ENCODE results near the gene LDB2.

LDB2 gene

GRCh38 chr4:16626945-16627344 is 271.5 kb downstream of the LDB2 start:
- Histone ChIP-seq H3K4me3 (ENCODE audit: low read length) (no peak overlapping the region), H3K9me2 (replicated peaks; ENCODE audit: control insufficient read depth, low read length) (no peaks in the 10 kb centered on the region), H3K9me3 (ENCODE audit: control insufficient read depth, insufficient read depth, low read length) (no peaks in the 10 kb centered on the region), H3K27me3 (ENCODE audit: control insufficient read depth, low read length) (no peaks in the 10 kb centered on the region), H3K4me2 (ENCODE audit: low read length) (no peak overlapping the region), H3K79me2 (ENCODE audit: control insufficient read depth, low read length) (no peaks in the 10 kb centered on the region), H3K36me3 (ENCODE audit: control insufficient read depth, low read length) (no peaks in the 10 kb centered on the region), H3K27ac (ENCODE audit: low read depth, low read length) (no peak overlapping the region), H4K20me1 (ENCODE audit: control insufficient read depth, insufficient read depth, low read depth, low read length) (no peaks in the 10 kb centered on the region), H3F3A (ENCODE audit: control insufficient read depth, insufficient read depth) (no peaks in the 10 kb centered on the region), H3K4me1 (ENCODE audit: control insufficient read depth, low read length) (no peaks in the 10 kb centered on the region)
- no peak for TF ChIP-seq EZH2phosphoT487 (IDR thresholded peaks at IDR 0.05; ENCODE audit: borderline replicate concordance, low read length)
- TF ChIP-seq CTCF (IDR thresholded peaks at IDR 0.05; ENCODE audit: low read depth, low read length, poor library complexity, severe bottlenecking), result no peak

GRCh38 chr4:16622826-16623225 is 275.6 kb downstream of the LDB2 start:
- Histone ChIP-seq H3K36me3 (ENCODE audit: control insufficient read depth, low read length) (no peaks in the 10 kb centered on the region), H3F3A (ENCODE audit: control insufficient read depth, insufficient read depth) (no peaks in the 10 kb centered on the region), H3K27ac (ENCODE audit: low read depth, low read length) (no peak overlapping the region), H3K9me2 (replicated peaks; ENCODE audit: control insufficient read depth, low read length) (no peaks in the 10 kb centered on the region), H3K27me3 (ENCODE audit: control insufficient read depth, low read length) (no peaks in the 10 kb centered on the region), H3K9me3 (ENCODE audit: control insufficient read depth, insufficient read depth, low read length) (no peaks in the 10 kb centered on the region), H3K79me2 (ENCODE audit: control insufficient read depth, low read length) (no peaks in the 10 kb centered on the region), H3K4me3 (ENCODE audit: low read length) (no peak overlapping the region), H4K20me1 (ENCODE audit: control insufficient read depth, insufficient read depth, low read depth, low read length) (no peaks in the 10 kb centered on the region), H3K4me2 (ENCODE audit: low read length) (no peak overlapping the region), H3K4me1 (ENCODE audit: control insufficient read depth, low read length) (no peaks in the 10 kb centered on the region)
- TF ChIP-seq EZH2phosphoT487 (IDR thresholded peaks at IDR 0.05; ENCODE audit: borderline replicate concordance, low read length) (no peak), CTCF (IDR thresholded peaks at IDR 0.05; ENCODE audit: low read depth, low read length, poor library complexity, severe bottlenecking) (no peak)

GRCh38 chr4:16617435-16617834 is 281.0 kb downstream of the LDB2 start:
- no peaks in the 10 kb centered on the region for H3K4me1 ChIP-seq (ENCODE audit: control insufficient read depth, low read length)
- H3K9me3 ChIP-seq (ENCODE audit: control insufficient read depth, insufficient read depth, low read length), result no peaks in the 10 kb centered on the region
- H3K27me3 ChIP-seq (ENCODE audit: control insufficient read depth, low read length), result no peaks in the 10 kb centered on the region
- no peak for TF ChIP-seq CTCF (IDR thresholded peaks at IDR 0.05; ENCODE audit: low read depth, low read length, poor library complexity, severe bottlenecking)
- no peak for TF ChIP-seq EZH2phosphoT487 (IDR thresholded peaks at IDR 0.05; ENCODE audit: borderline replicate concordance, low read length)
- H3K4me3 ChIP-seq (ENCODE audit: low read length), result no peak overlapping the region
- no peaks in the 10 kb centered on the region for H3K9me2 ChIP-seq (replicated peaks; ENCODE audit: control insufficient read depth, low read length)
- no peak overlapping the region for H3K27ac ChIP-seq (ENCODE audit: low read depth, low read length)
- no peak overlapping the region for H3K4me2 ChIP-seq (ENCODE audit: low read length)
- H4K20me1 ChIP-seq (ENCODE audit: control insufficient read depth, insufficient read depth, low read depth, low read length), result no peaks in the 10 kb centered on the region
- no peaks in the 10 kb centered on the region for H3F3A ChIP-seq (ENCODE audit: control insufficient read depth, insufficient read depth)
- H3K79me2 ChIP-seq (ENCODE audit: control insufficient read depth, low read length), result no peaks in the 10 kb centered on the region
- no peaks in the 10 kb centered on the region for H3K36me3 ChIP-seq (ENCODE audit: control insufficient read depth, low read length)

GRCh38 chr4:16617011-16617410 is 281.4 kb downstream of the LDB2 start:
- no peaks in the 10 kb centered on the region for H3K9me3 ChIP-seq (ENCODE audit: control insufficient read depth, insufficient read depth, low read length)
- H3K4me2 ChIP-seq (ENCODE audit: low read length), result no peak overlapping the region
- H3K36me3 ChIP-seq (ENCODE audit: control insufficient read depth, low read length), result no peaks in the 10 kb centered on the region
- no peaks in the 10 kb centered on the region for H3K4me1 ChIP-seq (ENCODE audit: control insufficient read depth, low read length)
- H3K27me3 ChIP-seq (ENCODE audit: control insufficient read depth, low read length), result no peaks in the 10 kb centered on the region
- no peaks in the 10 kb centered on the region for H3K79me2 ChIP-seq (ENCODE audit: control insufficient read depth, low read length)
- H3K27ac ChIP-seq (ENCODE audit: low read depth, low read length), result no peak overlapping the region
- no peak overlapping the region for H3K4me3 ChIP-seq (ENCODE audit: low read length)
- H3F3A ChIP-seq (ENCODE audit: control insufficient read depth, insufficient read depth), result no peaks in the 10 kb centered on the region
- H3K9me2 ChIP-seq (replicated peaks; ENCODE audit: control insufficient read depth, low read length), result no peaks in the 10 kb centered on the region
- TF ChIP-seq CTCF (IDR thresholded peaks at IDR 0.05; ENCODE audit: low read depth, low read length, poor library complexity, severe bottlenecking) (no peak), EZH2phosphoT487 (IDR thresholded peaks at IDR 0.05; ENCODE audit: borderline replicate concordance, low read length) (no peak)
- no peaks in the 10 kb centered on the region for H4K20me1 ChIP-seq (ENCODE audit: control insufficient read depth, insufficient read depth, low read depth, low read length)
